Central memory CD8-positive, alpha-beta T cell (primary cell): ENCODE measurements around the gene SMG6.
"Not testable (repeated sequence)": the region's sequence is repeated elsewhere in the genome, so short reads cannot be mapped to it uniquely, and the experiment has no call there.

Experiments
- ATAC-seq: fragments of 150-1000 bp; cut with Tn5 transposase; replicated peaks from 2 replicates; pipeline ENCODE4 v1.10.0; 2022; ENCODE audit warnings: mild to moderate bottlenecking, moderate FRiP score, moderate number of reproducible peaks; ENCODE audit not compliant: poor library complexity, severe bottlenecking; ENCODE audit errors: extremely low read depth
- DNase-seq, 2 donors: peaks; one replicate each; pipeline ENCODE4 v3.0.0; 2021; ENCODE audit warnings: low spot score in 2 of 2
- H3K27ac Mint-ChIP-seq: one replicate; pipeline ENCODE4 v1.8.0; 2022; ENCODE audit warnings: low read depth, mild to moderate bottlenecking, moderate library complexity, mixed read lengths
- H3K27me3 Mint-ChIP-seq: one replicate; pipeline ENCODE4 v1.8.0; 2022; ENCODE audit warnings: mixed read lengths
- H3K36me3 Mint-ChIP-seq: one replicate; pipeline ENCODE4 v1.8.0; 2022; ENCODE audit warnings: mild to moderate bottlenecking, moderate library complexity, mixed read lengths; ENCODE audit not compliant: insufficient read depth
- H3K4me1 Mint-ChIP-seq: one replicate; pipeline ENCODE4 v1.8.0; 2022; ENCODE audit warnings: mixed read lengths
- H3K4me3 Mint-ChIP-seq: one replicate; pipeline ENCODE4 v1.8.0; 2022; ENCODE audit warnings: mild to moderate bottlenecking, moderate library complexity, mixed read lengths
- H3K9me3 Mint-ChIP-seq: one replicate; pipeline ENCODE4 v1.8.0; 2022; ENCODE audit warnings: mixed read lengths

SMG6 gene

GRCh38 chr17:2331303-2331702, 27.7 kb upstream of the SMG6 start:
- Mint-ChIP-seq H3K9me3 (no peaks in the 10 kb centered on the region), H3K27ac (no peak overlapping the region), H3K27me3 (no peaks in the 10 kb centered on the region), H3K4me1 (peaks cover 13% of the 10 kb centered on the region), H3K4me3 (no peak overlapping the region), H3K36me3 (peaks cover 44% of the 10 kb centered on the region)
- DNase-seq (no peak), ATAC-seq (no peak)

GRCh38 chr17:2323629-2324314, 20.2 kb upstream of the SMG6 start:
- H3K9me3 Mint-ChIP-seq: no peaks in the 10 kb centered on the region
- no peaks in the 10 kb centered on the region for H3K4me1 Mint-ChIP-seq
- no peaks in the 10 kb centered on the region for H3K27me3 Mint-ChIP-seq
- ATAC-seq: no peak
- DNase-seq: no peak
- no peak overlapping the region for H3K4me3 Mint-ChIP-seq
- peaks cover 48% of the 10 kb centered on the region for H3K36me3 Mint-ChIP-seq
- H3K27ac Mint-ChIP-seq: no peak overlapping the region

GRCh38 chr17:2321399-2321798, 17.8 kb upstream of the SMG6 start:
- peaks cover 36% of the 10 kb centered on the region for H3K36me3 Mint-ChIP-seq
- no peak overlapping the region for H3K4me3 Mint-ChIP-seq
- H3K4me1 Mint-ChIP-seq: no peaks in the 10 kb centered on the region
- H3K27ac Mint-ChIP-seq: no peak overlapping the region
- no peak for DNase-seq
- H3K9me3 Mint-ChIP-seq: no peaks in the 10 kb centered on the region
- no peaks in the 10 kb centered on the region for H3K27me3 Mint-ChIP-seq
- no peak for ATAC-seq

GRCh38 chr17:2319051-2319450, 15.5 kb upstream of the SMG6 start:
- no peak overlapping the region for H3K27ac Mint-ChIP-seq
- ATAC-seq: no peak

GRCh38 chr17:2317796-2318195, 14.2 kb upstream of the SMG6 start:
- DNase-seq (no peak), ATAC-seq (no peak)
- no peaks in the 10 kb centered on the region for H3K4me1 Mint-ChIP-seq
- no peaks in the 10 kb centered on the region for H3K27me3 Mint-ChIP-seq
- H3K27ac Mint-ChIP-seq: no peak overlapping the region
- no peak overlapping the region for H3K4me3 Mint-ChIP-seq
- no peaks in the 10 kb centered on the region for H3K9me3 Mint-ChIP-seq
- peaks cover 10% of the 10 kb centered on the region for H3K36me3 Mint-ChIP-seq

More at GRCh38 chr17:2319051-2319450, 15.5 kb upstream of the SMG6 start:
- Mint-ChIP-seq H3K4me1 (no peaks in the 10 kb centered on the region), H3K27me3 (no peaks in the 10 kb centered on the region), H3K4me3 (no peak overlapping the region), H3K36me3 (peaks cover 19% of the 10 kb centered on the region), H3K9me3 (no peaks in the 10 kb centered on the region)
- DNase-seq: no peak

- not testable (repeated sequence) for H3K27ac Mint-ChIP-seq, H3K9me3 Mint-ChIP-seq
These were observed 13.3 kb upstream of the SMG6 start for GRCh38 chr17:2316916-2317205.

GRCh38 chr17:2312736-2313135, 9.2 kb upstream of the SMG6 start:
- Mint-ChIP-seq H3K4me1 (peaks cover 5% of the 10 kb centered on the region), H3K27me3 (no peaks in the 10 kb centered on the region), H3K4me3 (no peak overlapping the region), H3K36me3 (peaks cover 2% of the 10 kb centered on the region), H3K27ac (no peak overlapping the region), H3K9me3 (no peaks in the 10 kb centered on the region)
- no peak for ATAC-seq
- no peak for DNase-seq

More at GRCh38 chr17:2316916-2317205, 13.3 kb upstream of the SMG6 start:
- DNase-seq, H3K4me3 Mint-ChIP-seq, H3K27me3 Mint-ChIP-seq, ATAC-seq, H3K36me3 Mint-ChIP-seq, H3K4me1 Mint-ChIP-seq: not testable (repeated sequence)

GRCh38 chr17:2309338-2310154, 6.0 kb upstream of the SMG6 start:
- Mint-ChIP-seq H3K4me1 (peaks cover 22% of the 10 kb centered on the region), H3K36me3 (peaks cover 2% of the 10 kb centered on the region), H3K27ac (no peak overlapping the region), H3K27me3 (no peaks in the 10 kb centered on the region), H3K4me3 (no peak overlapping the region), H3K9me3 (no peaks in the 10 kb centered on the region)
- ATAC-seq (no peak), DNase-seq (no peak)

GRCh38 chr17:2304931-2305330, 1.3 kb upstream of the SMG6 start:
- Mint-ChIP-seq H3K36me3 (peaks cover 8% of the 10 kb centered on the region), H3K4me3 (peak overlapping the region; percentile 82), H3K9me3 (no peaks in the 10 kb centered on the region), H3K4me1 (peaks cover 39% of the 10 kb centered on the region), H3K27ac (no peak overlapping the region), H3K27me3 (no peaks in the 10 kb centered on the region)
- no peak for ATAC-seq
- DNase-seq: no peak

GRCh38 chr17:2302778-2303203, 794 bp downstream of the SMG6 start:
- Mint-ChIP-seq H3K27ac (peak overlapping the region; percentile 71), H3K9me3 (no peaks in the 10 kb centered on the region), H3K36me3 (peaks cover 15% of the 10 kb centered on the region), H3K4me1 (peaks cover 40% of the 10 kb centered on the region), H3K4me3 (peak overlapping the region; percentile 82), H3K27me3 (no peaks in the 10 kb centered on the region)
- DNase-seq: no peak
- ATAC-seq: peak; percentile 12

- ATAC-seq (no peak), DNase-seq (no peak)
- no peaks in the 10 kb centered on the region for H3K27me3 Mint-ChIP-seq
- H3K9me3 Mint-ChIP-seq: no peaks in the 10 kb centered on the region
- H3K4me3 Mint-ChIP-seq: no peak overlapping the region
- H3K4me1 Mint-ChIP-seq: peaks cover 46% of the 10 kb centered on the region
- peaks cover 32% of the 10 kb centered on the region for H3K36me3 Mint-ChIP-seq
- no peak overlapping the region for H3K27ac Mint-ChIP-seq
These were observed 3.8 kb downstream of the SMG6 start for GRCh38 chr17:2299756-2300155.

- Mint-ChIP-seq H3K27me3 (no peaks in the 10 kb centered on the region), H3K27ac (no peak overlapping the region), H3K9me3 (no peaks in the 10 kb centered on the region), H3K36me3 (peaks cover 36% of the 10 kb centered on the region), H3K4me3 (no peak overlapping the region), H3K4me1 (peaks cover 51% of the 10 kb centered on the region)
- ATAC-seq (no peak), DNase-seq (no peak)
These were observed 4.4 kb downstream of the SMG6 start for GRCh38 chr17:2299136-2299535.

- H3K36me3 Mint-ChIP-seq: peaks cover 46% of the 10 kb centered on the region
These were observed 6.6 kb downstream of the SMG6 start for GRCh38 chr17:2297023-2297422.

More at GRCh38 chr17:2297023-2297422, 6.6 kb downstream of the SMG6 start:
- Mint-ChIP-seq H3K27ac (no peak overlapping the region), H3K27me3 (no peaks in the 10 kb centered on the region), H3K9me3 (no peaks in the 10 kb centered on the region), H3K4me1 (peaks cover 57% of the 10 kb centered on the region), H3K4me3 (no peak overlapping the region)
- DNase-seq (no peak), ATAC-seq (no peak)
